Jurkat, Clone E6-1 (cell line): Measurements from ENCODE around the gene ZNF143.
A peak's percentile ranks its signal among the peaks of the same experiment; 100 is the strongest.
"Not testable (repeated sequence)": the region's sequence is repeated elsewhere in the genome, so short reads cannot be mapped to it uniquely, and the experiment has no call there.

Source experiments
- DNase-seq: peaks from one replicate; pipeline ENCODE4 v3.0.0-alpha.2; 2011; ENCODE audit warnings: low read depth, low spot score
- H3K4me3 ChIP-seq: 2 replicates; pipeline ENCODE4 v1.5.1; 2011; ENCODE audit warnings: mild to moderate bottlenecking, low read length, control low read depth, moderate library complexity

ZNF143 gene

DNA sequence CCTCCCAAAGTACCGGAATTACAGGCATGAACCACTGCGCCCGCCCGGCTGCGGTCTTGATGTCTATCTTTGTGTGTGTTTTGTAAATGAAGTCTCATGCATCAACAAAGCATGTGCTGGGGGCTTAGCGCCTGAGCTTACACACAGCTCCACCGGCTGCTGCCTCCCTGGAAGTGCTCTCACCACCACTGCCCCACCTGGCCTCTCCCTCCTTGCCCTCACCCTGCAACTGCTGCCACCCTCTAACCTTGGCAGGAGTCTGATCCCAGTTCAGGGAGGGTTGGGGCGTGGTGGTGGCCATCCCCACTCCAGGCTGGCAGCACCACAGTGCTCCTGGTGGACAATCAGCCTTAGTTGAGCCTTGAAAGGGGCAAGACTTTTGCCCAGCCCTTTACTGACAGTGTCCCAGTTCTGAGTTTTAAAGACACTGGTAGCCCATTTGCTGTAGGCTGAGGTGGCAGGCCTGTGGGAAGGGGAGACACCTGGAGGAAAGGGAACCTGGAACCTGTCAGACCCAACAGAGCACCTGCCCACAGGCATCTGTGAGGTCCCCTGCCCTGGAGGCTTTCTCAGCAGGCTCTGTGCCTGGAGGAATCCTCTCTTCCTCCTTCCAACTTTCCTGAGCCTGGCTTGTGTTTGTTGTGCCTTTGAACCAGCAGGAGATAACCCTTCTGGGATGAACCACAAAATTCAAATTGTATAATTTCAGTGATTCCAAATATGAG lies 70.3 kb downstream of the ZNF143 start:
- H3K4me3 ChIP-seq: no peak overlapping the region
- DNase-seq: no peak

DNA sequence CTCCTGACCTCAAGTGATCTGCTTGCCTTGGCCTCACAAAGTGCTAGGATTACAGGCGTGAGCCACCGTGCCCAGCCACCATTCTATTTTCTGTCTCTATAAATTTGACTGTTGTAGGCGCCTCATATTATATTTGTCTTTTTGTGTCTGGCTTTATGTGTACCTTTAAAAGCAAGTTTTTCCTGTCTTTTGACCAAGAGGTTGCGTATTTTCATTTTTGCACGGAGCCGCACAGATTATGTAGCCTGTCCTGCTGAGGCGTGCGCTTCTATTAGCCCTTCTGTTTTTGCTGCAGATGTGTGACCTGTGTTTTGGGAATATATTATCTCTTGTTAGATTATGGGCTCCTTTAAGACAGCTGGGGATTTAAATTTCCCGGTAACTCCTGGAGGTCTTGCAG lies 72.2 kb downstream of the ZNF143 start:
- no peak overlapping the region for H3K4me3 ChIP-seq
- no peak for DNase-seq

DNA sequence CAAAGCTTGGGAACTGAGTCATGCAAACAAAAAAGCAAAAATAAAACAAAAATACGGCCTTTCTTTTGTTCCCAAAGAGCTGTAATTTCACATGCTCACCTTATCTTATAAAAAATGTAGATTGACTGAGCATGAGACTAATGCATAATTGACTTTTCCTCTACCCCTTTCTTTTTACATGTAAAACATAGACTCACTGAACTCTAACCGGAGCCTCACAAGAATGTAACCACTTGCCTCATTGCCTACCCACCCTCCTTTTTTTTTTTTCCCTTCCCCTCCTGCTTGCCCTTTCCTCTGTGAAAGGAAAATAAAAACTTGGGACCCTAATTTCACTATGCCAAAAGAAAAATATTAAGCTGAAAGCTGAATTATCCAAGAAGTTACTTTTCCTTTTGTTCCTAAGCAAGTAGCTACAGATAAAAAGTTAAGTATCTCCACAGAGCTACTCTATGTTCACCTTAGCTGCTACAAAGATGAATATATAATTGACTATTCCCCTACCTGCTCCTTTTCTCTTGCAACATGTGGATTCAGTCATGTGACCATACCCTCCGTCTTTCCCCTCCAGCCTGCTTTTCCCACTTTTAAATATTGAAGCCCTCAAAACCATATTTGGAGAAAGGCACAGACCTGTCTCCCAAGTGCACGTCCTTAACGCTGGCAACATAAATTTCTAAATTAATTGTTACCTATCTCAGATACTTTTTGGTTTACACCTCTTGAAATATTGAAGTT lies 73.1 kb downstream of the ZNF143 start:
- no peak overlapping the region for H3K4me3 ChIP-seq
- DNase-seq: no peak

DNA sequence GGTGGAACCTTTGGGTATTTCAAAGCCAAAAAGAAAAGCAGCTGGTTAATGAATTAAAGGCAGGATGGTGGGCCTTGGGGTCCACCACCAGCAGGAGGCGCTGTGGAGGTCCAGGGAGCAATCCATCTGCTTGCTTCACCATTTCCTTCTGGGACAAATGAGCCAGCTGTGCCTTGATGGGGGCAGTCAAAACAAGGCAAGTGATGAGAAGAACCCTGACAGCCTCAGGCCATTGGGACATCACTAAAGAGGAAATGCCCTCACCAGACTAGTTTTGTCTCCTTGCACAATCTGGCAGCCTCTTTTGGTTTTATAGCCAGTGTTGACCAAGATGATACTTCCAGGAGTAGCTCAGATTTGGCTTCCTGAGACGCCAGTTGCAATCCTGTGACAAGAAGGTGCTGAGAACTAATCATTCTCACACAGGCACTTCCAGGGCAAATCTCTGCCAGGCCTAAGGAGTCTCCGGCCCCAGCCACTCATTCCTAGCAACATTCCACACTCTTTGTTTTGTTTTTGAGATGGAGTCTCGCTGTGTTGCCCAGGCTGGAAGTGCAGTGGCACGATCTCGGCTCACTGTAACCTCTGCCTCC lies 74.5 kb downstream of the ZNF143 start:
- H3K4me3 ChIP-seq: no peak overlapping the region
- peak; percentile 47 for DNase-seq

GRCh38 chr11:9538548-9538947 lies 77.7 kb downstream of the ZNF143 start:
- DNase-seq: no peak
- no peak overlapping the region for H3K4me3 ChIP-seq

GRCh38 chr11:9549216-9549615 lies 88.4 kb downstream of the ZNF143 start:
- H3K4me3 ChIP-seq, DNase-seq: not testable (repeated sequence)

DNA sequence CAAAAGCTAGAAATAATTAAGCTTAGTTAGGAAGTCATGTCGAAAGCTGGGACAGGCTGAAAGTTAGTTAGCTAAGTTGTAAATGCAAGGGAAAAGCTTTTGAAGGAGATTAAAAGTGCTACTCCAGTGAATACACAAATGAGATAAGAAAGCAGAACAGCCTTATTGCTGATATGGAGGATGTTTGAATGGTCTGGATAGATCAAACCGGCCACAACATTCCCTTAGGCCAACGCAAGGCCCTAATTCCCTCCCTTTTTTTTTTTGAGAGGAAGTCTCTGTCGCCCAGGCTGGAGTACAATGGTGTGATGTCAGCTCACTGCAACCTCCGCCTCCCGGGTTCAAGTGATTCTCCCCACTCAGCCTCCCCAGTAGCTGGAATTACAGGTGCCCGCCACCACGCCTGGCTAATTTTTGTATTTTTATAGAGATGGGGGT lies 89.4 kb downstream of the ZNF143 start:
- no peak overlapping the region for H3K4me3 ChIP-seq
- no peak for DNase-seq

- no peak for DNase-seq
- H3K4me3 ChIP-seq: no peak overlapping the region
Observed at GRCh38 chr11:9561279-9561982, 100.6 kb downstream of the ZNF143 start.

- no peak overlapping the region for H3K4me3 ChIP-seq
- no peak for DNase-seq
Observed at GRCh38 chr11:9562716-9563115, 101.9 kb downstream of the ZNF143 start.

- DNase-seq: no peak
Observed at GRCh38 chr11:9563196-9563730, 102.5 kb downstream of the ZNF143 start.

DNA sequence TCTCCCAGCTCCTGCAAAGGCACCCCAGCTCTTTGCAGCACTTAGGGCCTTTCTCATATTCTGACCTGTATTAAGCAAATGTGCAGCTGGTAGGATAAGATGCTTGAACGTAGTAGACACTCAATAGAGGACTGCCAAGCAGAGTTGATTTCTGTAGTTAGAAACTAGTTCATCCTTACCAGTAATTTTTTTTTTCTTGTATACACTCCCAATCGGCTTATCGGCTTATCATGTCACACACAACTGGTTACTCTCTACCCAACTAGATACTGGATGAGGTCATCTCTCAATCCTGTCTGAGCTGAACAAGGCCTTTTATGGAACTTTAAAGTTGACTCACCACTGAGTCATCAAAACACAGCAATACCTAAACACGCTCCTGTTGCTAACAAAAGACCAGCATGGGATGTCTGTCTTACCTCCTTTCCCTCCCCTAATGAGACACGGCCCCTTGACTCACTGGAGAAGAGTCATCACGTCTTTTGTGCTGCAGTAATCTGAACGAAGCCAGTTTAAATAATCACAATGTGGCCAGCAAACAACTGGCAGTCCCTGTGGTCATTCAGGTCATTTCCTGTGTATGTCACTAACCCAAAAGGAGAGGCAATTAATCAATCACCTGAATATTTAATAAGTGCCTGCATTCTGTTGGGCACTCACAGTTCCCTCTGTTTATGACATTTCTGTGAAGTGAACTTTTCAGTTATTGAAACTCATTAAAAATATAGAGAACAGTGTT lies 105.2 kb downstream of the ZNF143 start:
- H3K4me3 ChIP-seq: no peak overlapping the region
- DNase-seq: no peak

More at GRCh38 chr11:9563196-9563730, 102.5 kb downstream of the ZNF143 start:
- no peak overlapping the region for H3K4me3 ChIP-seq

- H3K4me3 ChIP-seq: no peak overlapping the region
- DNase-seq: no peak
Observed at GRCh38 chr11:9566561-9567063, 105.8 kb downstream of the ZNF143 start.

GRCh38 chr11:9567401-9567800 lies 106.6 kb downstream of the ZNF143 start:
- no peak overlapping the region for H3K4me3 ChIP-seq

GRCh38 chr11:9568161-9568853 lies 107.5 kb downstream of the ZNF143 start:
- no peak overlapping the region for H3K4me3 ChIP-seq
- DNase-seq: no peak

More at GRCh38 chr11:9567401-9567800, 106.6 kb downstream of the ZNF143 start:
- DNase-seq: no peak

GRCh38 chr11:9568854-9569587 lies 108.2 kb downstream of the ZNF143 start:
- no peak overlapping the region for H3K4me3 ChIP-seq
- peak; percentile 30 for DNase-seq

- no peak overlapping the region for H3K4me3 ChIP-seq
- DNase-seq: no peak
Observed at GRCh38 chr11:9569588-9570164, 108.9 kb downstream of the ZNF143 start.
